SHP77 (cell line): ENCODE measurements around the gene CENPQ.
A peak's percentile ranks its signal among the peaks of the same experiment; 100 is the strongest.

Experiments used
- DNase-seq, 2 experiments: peaks; one replicate each; lab custom pipeline; 2025; lab: John Stamatoyannopoulos, UW

CENPQ gene

DNA sequence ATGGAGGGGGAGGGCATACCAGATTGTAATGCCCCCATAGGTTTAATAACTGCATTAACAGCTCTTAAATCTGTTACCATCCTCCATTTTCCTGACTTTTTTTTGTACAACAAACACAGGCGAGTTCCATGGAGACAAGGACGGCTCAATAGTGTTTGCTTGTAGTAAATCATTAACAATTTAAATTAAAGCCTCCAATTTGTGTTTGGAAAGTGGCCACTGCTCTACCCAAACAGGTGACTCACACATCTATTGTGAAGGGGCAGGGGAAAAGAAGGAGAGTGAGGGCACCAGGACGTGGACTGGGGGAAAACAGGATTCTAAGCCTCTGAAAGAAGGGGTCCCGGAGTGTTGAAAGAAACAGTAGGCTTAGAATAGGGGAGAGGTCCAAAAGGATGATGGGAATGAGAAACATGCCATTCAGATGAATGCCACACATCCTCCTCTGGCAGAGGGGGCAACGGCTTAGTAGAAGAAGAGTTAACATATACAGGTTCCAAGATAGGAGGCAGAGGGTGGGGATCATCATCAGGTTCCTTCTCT, 43.5 kb downstream of the CENPQ start:
- no peak for DNase-seq

DNA sequence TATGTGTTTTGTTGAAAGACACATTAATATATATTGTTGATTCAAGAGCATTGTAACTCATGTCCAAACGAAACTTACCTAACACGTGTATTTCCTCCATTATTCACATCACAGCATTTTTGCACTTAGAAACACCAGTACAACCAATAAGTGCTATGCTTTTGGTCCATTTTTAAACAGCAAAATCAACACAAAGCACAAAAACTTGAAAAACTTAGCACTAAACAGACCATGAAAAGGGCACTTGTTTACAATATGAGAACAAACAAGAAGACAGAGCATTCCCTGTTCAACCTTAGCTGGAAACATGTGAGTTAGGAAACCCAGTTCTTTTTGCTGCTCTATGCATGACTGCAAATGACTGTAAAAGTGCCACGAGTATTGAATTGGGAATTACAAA, 46.2 kb downstream of the CENPQ start:
- no peak for DNase-seq

DNA sequence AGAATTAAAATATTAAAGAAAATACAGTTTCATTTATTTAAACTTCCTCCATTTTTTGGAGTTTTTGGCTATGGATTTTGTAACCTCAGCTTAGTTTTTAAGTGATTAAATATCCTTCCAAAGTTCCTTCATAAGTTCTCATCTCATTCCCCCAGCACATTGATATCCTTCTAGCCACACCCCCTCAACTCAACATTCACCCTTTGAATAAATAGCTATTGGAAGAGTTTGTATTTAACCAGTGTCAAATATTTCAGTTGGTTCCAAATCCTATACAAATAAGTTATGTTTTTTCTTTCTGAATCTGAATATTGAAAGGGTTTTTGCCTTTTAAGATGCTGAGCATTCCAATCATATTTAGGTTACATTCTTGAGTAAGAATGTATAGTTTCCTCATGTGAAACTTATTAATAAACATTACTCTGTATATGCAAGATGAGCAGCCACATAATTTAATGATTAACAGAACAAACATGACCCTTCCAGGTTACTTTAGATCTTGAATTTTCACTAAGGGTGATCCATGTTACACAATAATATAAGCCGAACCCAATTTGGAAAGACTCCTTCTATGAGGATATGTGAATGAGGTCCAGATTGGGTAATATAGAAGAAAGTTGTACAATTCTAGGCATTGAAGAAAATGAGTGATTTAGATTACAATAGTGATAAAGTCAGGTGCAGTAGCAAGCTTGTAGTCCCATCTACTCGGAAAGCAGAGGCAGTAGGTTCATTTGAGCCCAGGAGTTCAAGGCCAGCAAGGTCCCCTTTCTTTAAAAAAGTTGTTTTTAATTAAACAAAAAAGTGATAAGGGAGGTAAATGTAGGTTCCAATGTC, 50.2 kb downstream of the CENPQ start:
- DNase-seq, result no peak

DNA sequence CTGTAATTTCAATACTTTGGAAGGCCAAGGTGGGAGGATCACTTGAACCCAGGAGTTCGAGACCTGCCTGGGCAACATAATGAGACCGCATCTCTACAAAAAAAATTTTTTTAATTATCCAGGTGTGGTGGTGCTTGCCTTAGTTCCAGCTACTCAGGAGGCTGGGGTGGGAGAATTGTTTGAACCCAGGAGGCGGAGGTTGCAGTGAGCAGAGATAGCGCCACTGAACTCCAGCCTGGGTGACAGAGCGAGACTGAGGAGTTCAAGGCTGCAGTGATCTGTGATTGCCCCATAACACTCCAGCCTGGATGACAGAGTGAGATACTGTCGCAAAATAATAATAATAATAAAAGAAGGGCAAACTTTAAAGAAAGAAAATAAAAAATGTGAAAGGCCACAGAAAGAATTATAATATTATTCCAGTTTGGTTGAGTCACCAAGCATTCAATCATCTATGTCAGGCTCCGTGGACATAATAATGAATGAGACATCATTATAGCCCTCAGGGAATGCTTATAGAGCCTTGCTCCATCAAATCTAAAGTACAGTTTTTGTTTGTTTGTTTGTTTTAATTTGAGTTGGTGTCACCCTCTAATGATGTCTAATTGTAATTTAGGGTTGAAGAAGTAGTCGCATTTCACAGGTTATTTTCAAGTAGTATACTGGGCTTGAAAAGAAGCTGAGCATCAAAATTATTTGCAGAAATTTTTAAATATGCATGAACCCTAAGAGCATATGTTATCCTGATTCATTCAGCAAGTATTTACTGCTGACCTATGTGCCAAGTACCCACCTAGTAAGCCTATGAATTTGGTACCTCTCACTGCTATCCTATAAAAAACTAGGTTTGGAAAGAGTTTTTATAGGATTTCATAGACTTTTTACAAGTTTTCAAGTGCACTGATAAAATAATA, 51.7 kb downstream of the CENPQ start:
- no peak for DNase-seq

DNA sequence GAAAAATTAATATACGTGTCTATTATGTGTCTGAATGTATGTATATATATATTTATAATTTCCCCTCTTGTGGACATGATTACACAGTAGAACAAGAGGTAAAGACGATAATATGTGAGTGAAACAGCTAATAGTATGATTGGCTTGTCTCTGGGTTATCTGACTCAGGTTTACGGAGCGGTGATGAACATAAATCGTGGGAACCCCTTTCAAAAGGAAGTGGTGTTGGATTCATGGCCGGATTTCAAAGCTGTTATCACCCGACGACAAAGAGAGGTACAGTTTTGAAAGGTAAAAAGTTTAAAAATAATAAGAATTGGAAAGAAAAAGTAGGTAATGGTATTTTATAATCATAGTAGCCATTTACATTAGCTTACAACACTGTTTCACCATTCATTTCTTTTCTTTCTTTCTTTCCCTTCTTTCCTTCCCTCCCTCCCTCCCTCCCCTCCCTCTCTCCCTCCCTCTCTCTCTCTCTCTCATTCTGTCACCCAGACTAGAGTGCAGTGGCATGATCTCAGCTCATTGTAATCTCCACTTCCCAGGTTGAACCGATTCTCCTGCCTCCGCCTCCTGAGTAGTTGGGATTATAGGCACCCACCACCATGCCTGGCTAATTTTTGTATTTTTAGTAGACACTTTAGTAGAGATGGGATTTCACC, 52.4 kb downstream of the CENPQ start:
- no peak for DNase-seq

DNA sequence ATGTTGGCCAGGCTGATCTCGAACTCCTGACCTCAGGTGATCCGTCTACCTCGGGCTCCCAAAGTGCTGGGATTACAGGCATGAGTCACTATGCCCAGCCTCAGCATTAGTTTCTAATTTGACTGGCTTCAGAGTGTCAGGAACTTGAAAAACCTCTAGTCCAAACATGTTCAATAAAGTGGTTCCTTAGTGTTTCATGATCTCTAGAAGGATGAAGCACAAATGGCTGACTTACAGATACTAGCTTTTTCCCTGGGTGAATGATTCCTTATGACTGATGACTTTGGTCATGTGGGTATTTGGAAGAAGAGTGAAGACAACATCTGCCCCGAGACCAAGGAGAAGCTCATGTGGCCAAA, 53.0 kb downstream of the CENPQ start:
- no peak for DNase-seq

DNA sequence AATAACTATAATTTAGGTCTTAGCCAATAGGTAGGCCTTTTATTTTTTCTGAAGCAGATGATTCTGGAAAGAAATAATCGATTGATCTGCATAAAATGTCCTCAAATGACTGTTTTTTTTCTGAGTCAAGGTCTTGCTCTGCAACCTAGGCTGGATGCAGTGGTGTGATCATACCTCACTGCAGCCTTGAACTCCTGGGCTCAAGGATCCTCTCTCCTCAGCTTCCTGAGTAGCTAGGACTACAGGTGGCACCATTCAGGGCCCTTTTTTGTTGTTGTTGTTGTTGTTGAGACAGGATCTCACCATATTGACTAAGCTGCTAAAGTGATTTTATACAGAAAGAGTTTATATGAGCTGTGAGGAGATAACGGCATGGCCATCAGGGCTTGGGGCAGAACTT, 54.7 kb downstream of the CENPQ start:
- no peak for DNase-seq

DNA sequence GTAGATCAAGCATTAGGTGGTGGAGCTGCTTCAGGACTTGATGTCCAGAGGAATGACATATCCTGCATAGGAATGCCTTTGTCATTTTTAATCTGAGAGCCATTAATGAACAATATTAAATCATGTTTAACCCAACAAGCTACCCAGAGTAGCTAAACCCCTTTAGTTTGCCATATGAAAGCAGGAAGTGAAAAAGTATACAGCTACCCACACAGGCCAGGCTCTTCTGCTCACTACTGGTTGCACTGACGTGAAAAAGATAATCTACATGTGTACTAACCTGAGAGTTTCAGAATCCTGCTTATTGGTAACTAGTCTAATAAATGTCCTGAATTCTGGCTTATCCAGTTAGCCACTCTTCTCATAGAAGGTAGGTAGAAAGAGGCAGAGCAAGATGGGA, 56.5 kb downstream of the CENPQ start:
- DNase-seq, result no peak

DNA sequence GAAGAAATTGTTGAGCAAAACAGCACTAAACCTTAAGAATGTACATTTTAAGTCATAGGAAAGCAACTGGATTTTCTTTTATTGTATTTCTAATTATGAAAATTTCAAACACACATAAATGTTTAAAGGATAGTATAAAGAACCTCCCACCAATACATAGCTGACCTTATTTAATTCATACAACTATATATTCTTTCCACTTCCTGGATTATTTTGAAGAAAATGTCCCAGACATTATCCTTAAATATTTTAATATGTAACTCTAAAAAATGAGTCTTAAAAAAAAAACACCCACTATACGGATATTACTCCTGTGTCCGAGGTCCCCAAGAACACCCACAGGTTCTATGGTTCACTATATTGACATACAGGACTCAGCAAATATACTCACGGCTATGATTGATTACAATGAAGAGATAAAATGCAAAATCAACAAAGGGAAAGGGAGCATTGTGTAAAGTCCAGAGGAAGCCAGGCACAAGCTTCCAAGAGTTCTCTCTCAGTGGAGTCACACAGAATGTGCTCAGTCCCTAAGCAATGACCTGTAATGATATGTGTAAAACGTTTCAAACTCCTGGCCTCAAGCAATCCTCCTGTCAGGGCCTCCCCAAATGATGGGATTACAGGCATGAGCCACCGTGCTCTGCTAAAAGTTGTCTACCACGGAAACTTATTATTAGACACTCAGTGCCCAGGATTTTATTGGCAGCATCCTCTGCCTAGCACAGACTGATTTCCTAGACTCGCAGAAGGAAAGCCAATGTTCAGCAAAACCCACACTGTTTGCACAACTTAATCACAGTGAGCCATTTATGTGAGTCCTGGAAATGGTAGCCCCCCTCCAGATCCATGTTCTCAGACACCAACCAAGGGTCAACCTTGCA, 59.8 kb downstream of the CENPQ start:
- peak; percentile 53 to 68 for DNase-seq

DNA sequence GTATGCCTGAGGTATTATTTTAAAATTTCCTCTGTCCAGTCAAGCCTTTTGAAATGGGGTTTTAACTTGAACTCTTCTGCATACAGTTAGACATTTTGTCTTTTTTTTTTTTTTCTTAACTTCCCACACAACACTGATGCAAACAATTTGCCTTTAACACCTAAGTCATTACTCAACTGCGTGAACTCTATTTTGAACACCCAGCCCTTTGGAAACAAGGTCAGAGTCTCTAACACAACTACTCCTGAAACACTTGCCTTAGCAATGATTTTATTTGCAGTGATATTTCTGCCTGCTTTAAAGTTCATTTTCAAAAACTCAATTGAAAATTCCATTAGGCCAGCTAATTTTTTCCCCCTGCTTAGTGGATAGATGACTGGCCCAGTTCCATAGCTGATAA, 60.7 kb downstream of the CENPQ start:
- no peak for DNase-seq

DNA sequence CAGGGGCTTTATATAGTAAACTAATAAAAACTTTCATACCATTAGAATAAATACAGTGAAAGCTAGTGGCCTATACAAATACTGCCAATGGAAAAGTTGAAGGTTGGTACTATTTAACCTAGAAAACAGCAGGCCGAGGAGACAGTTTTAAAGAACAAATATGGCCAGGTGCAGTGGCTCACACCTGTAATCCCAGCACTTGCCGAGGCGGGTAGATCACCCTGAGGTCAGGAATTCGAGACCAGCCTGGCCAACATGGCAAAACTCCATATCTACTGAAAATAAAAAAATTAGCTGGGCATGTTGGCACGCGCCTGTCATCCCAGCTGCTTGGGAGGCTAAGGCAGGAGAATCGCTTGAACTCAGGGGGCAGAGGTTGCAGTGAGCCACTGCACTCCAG, 61.4 kb downstream of the CENPQ start:
- peak in 1 of 2 experiments; percentile 5 for DNase-seq

DNA sequence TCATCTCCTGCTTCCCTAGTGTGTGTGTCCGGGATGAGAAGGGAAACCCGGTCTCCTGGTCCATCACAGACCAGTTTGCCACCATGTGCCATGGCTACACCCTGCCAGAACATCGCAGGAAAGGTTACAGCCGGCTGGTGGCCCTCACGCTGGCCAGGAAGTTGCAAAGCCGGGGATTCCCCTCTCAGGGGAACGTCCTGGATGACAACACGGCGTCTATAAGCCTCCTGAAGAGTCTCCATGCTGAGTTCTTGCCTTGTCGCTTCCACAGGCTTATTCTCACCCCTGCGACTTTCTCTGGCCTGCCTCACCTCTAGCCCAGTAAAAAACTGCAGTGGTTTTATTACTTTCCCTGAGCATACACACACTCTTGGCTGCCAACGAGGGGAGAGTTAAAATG, 63.4 kb downstream of the CENPQ start:
- DNase-seq, result no peak

DNA sequence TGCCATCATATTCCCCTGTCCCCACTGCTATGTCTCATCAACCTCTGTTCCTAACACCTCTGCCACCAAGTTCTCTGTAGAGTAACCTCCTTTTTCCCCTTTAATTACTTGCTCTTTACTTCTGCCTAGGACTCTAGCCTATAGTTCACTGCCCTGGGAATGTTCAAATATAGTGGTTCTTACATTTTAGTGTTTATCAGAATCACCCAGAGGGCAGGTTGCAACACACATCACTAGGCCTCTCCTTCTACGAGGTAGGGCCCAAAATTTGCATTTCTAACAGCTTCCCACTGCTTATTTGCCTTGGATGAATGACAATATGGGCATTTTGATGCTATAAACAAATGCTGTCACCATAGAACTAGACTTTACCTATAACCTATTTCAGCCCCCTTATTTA, 64.2 kb downstream of the CENPQ start:
- no peak for DNase-seq

DNA sequence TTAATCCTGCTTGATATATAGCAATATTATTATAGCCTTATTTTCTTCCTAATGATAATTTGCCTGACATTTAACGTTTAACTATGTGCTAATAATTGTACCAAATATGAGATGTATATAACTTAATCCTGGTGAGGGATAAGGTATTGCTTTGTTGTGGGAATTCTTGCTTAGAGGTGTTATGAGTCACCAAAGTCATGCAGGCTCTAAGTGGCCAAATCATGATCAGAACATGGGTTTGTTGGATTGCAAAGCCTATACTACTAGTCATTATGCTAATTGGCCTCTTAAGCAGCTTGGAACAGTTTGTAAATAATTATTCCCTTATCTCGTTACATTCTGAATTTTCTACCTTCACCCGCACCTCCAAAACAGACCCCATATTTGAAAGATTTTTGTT, 65.4 kb downstream of the CENPQ start:
- no peak for DNase-seq

DNA sequence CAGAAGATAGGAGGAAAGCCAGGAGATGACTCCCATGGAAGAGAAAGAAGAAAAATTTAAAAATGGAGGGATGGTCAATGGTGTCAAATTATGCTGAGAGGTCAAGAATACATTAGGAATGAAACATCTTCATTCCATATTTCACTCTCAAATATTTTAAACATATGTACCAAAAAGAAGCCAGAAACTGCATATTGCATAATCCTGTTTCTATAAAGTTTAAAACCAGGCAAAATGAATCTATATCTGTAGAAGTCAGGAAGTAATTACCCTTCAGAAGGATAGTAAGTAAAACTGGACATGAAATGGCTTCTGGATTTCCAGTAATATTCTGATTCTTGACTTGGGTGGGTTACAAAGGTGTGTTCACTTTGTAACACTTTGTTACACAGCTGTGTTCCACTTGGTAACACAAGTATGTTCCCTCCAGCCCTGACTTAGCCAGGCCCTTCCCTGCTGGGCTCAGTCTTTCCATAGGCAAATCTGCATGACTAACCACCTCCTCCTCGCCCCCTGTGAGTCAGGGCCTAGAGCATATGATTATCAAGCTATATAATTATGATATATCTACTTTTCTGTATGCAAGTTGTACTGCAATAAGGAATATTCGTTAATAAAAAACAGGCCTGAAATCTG, 67.1 kb downstream of the CENPQ start:
- DNase-seq, result no peak

DNA sequence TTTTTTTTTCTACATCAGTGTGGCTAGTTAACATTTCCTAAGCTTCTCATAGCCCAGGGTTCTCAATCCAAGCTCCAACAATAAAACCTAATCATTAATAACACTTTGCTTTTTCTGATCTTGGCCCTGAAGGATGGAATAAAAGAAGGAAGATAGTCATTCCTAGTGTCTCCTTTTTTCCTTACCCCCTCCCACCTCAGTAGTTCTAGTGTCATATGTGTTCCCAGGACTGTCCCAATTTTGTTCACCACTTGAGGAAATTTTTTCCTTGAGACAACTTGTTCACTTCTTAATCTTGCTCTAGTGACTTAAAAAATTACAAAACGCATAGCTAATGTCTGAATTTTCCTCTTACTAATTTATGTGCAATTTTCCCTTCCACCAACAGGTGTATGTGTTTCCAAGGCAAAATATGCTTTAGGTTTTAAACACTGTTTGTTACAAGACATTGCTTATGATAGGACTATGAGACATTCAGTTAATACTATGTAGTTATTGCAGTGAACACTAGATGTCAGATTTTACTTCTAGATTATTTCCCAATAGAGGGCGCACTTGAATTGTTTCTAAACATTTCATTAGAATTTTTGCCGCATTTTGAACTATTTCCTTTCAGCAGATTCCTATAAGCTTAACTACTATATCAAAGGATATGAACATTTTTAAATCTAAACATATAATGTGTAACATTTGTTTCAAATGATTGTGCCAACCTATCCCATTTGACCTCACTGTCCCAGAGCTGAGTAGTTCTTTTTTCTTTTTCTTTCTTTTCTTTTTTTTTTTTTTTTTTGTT, 68.8 kb downstream of the CENPQ start:
- peak; percentile 20 to 26 for DNase-seq

DNA sequence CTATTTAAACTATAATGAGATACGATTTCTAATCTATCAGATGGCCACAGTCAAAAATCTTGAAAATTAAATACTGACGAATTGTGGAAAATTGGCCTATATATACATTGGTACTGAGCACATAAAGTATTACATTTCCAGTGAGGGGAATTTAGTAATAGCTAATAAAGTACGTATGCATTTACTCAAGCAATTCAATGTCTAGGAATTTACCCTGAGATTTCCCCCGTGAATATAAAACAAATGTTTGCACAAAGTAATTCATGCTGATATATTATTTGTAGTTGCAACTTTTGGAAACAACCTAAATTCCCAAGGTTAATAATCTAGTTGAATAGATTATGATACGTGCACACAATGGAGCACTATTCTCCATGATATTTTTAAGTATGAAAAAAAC, 72.6 kb downstream of the CENPQ start:
- DNase-seq, result no peak

DNA sequence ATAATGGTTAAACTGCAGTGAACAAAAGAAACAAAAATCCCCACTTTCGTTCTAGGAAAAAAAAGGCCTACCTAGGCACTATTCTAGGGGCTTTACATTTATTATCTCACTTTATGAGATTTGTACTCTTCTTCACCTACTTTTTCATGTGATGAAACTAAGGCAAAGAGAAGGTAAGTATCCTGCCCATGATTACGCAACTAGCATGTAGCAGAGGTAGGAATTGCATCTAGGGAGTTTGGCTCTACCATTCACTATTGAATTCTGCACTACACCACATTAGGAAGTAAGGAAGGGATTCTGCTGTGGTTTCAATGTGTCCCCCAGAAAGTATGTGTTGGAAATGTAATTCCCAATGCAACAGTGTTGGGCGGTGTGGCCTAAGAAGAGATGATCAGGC, 75.9 kb downstream of the CENPQ start:
- DNase-seq, result no peak

DNA sequence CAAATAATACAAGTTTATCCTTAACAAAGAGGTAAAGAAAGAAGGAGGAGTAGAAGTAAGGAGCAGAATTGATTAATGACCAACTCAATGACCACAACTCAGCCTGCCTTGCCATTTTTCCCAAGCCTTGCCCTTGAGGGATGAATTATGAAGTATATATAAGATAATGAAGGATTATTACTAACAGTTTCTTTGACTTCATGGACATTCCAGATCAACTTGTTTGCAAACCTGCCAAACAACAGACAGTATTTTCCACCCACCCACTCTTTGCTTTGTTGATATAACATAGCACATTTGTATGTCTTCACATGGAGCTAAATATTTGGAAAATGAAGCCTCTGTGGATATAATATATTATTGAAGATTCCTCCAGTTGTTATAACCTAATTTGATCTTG, 77.4 kb downstream of the CENPQ start:
- no peak for DNase-seq

DNA sequence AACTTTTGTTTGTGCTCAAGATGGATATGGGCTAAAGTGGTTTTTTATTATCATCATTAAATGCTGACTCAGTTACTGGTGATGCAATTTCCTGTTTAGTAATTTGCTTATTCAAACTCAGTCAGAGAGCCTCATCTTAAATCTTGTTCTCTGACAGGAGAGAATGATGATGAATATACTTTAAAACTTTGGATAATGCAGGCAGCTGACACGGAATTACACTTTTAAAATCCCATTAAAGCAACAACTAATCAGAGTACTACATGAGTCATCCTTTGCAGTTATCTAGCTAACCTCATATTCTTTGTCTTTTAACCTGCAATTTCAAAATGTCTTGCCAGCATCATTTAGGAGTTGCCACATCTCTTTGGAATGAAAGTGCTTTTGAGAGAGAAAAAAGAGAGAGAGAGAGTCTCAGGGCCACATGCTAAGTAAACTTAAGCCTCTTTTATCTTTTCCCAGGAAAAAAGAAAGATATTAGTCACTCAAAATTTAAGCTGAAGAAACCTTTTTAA, 78.1 kb downstream of the CENPQ start:
- DNase-seq, result no peak
